Measurements from ENCODE around the gene NEUROD2. TPM values are rescaled to one million over a fixed set of nuclear protein-coding genes. Genes with fewer than 3 reads are reported as not detected.

NEUROD2 gene
- total RNA-seq, 2 donors from 2014 or later, result not detected

- no peaks in the 10 kb centered on the region for H3K9me3 ChIP-seq (ENCODE audit: control insufficient read depth, low read length)
- Mint-ChIP-seq H3K9me3 (no peaks in the 10 kb centered on the region), H3K27ac (no peak overlapping the region), H3K36me3 (ENCODE audit: low read depth) (no peaks in the 10 kb centered on the region), H3K4me1 (peaks cover 6% of the 10 kb centered on the region), H3K4me3 (no peak overlapping the region), H3K27me3 (ENCODE audit: insufficient read depth) (peaks cover 98% of the 10 kb centered on the region)
- TF ChIP-seq CTCF (conservative IDR thresholded peaks at IDR 0.05), result no peak
- no peak overlapping the region for H3K9ac ChIP-seq (ENCODE audit: extremely low read depth, low read length, poor library complexity, severe bottlenecking)
- H3K4me1 ChIP-seq (ENCODE audit: control insufficient read depth, insufficient read depth, low read length), result no peaks in the 10 kb centered on the region
- H3K4me3 ChIP-seq (ENCODE audit: low read length), result no peak overlapping the region
- H3K27ac ChIP-seq (ENCODE audit: low read depth, low read length), result no peak overlapping the region
- peak; percentile 69 for DNase-seq
- no peaks in the 10 kb centered on the region for H3K36me3 ChIP-seq (ENCODE audit: control insufficient read depth, insufficient read depth, low read length)
- peaks cover 100% of the 10 kb centered on the region for H3K27me3 ChIP-seq (ENCODE audit: control insufficient read depth, insufficient read depth, low read length, poor library complexity, severe bottlenecking)
- WGBS, 2 experiments (ENCODE audit: insufficient coverage in 1 of 2, insufficient read length in 1 of 2), result 6 to 13% methylated on average over 7 to 12 of the region's 12 CpGs
Observed at GRCh38 chr17:39601758-39602532, 5.8 kb downstream of the NEUROD2 start.

GRCh38 chr17:39600997-39601597, 6.6 kb downstream of the NEUROD2 start:
- H3K9me3 ChIP-seq (ENCODE audit: control insufficient read depth, low read length), result no peaks in the 10 kb centered on the region
- no peaks in the 10 kb centered on the region for H3K9me3 Mint-ChIP-seq
- H3K4me1 Mint-ChIP-seq, result peaks cover 7% of the 10 kb centered on the region
- DNase-seq, result peak; percentile 84
- no peaks in the 10 kb centered on the region for H3K36me3 ChIP-seq (ENCODE audit: control insufficient read depth, insufficient read depth, low read length)
- no peaks in the 10 kb centered on the region for H3K4me1 ChIP-seq (ENCODE audit: control insufficient read depth, insufficient read depth, low read length)
- no peak overlapping the region for H3K27ac ChIP-seq (ENCODE audit: low read depth, low read length)
- no peaks in the 10 kb centered on the region for H3K36me3 Mint-ChIP-seq (ENCODE audit: low read depth)
- 3 to 5% methylated on average over 3 to 20 of the region's 21 CpGs for WGBS, 2 experiments (ENCODE audit: insufficient coverage in 1 of 2, insufficient read length in 1 of 2)
- H3K4me3 ChIP-seq (ENCODE audit: low read length), result no peak overlapping the region
- H3K27ac Mint-ChIP-seq, result no peak overlapping the region
- TF ChIP-seq CTCF (conservative IDR thresholded peaks at IDR 0.05), result no peak
- H3K4me3 Mint-ChIP-seq, result no peak overlapping the region
- H3K27me3 Mint-ChIP-seq (ENCODE audit: insufficient read depth), result peaks cover 98% of the 10 kb centered on the region
- H3K9ac ChIP-seq (ENCODE audit: extremely low read depth, low read length, poor library complexity, severe bottlenecking), result no peak overlapping the region
- H3K27me3 ChIP-seq (ENCODE audit: control insufficient read depth, insufficient read depth, low read length, poor library complexity, severe bottlenecking), result peaks cover 100% of the 10 kb centered on the region

- Mint-ChIP-seq H3K36me3 (ENCODE audit: low read depth) (no peaks in the 10 kb centered on the region), H3K4me1 (peaks cover 7% of the 10 kb centered on the region), H3K4me3 (no peak overlapping the region), H3K27ac (no peak overlapping the region), H3K9me3 (no peaks in the 10 kb centered on the region), H3K27me3 (ENCODE audit: insufficient read depth) (peaks cover 99% of the 10 kb centered on the region)
- no peak for TF ChIP-seq CTCF (conservative IDR thresholded peaks at IDR 0.05)
- Histone ChIP-seq H3K27me3 (ENCODE audit: control insufficient read depth, insufficient read depth, low read length, poor library complexity, severe bottlenecking) (peaks cover 100% of the 10 kb centered on the region), H3K9me3 (ENCODE audit: control insufficient read depth, low read length) (no peaks in the 10 kb centered on the region), H3K36me3 (ENCODE audit: control insufficient read depth, insufficient read depth, low read length) (no peaks in the 10 kb centered on the region), H3K4me1 (ENCODE audit: control insufficient read depth, insufficient read depth, low read length) (no peaks in the 10 kb centered on the region), H3K9ac (ENCODE audit: extremely low read depth, low read length, poor library complexity, severe bottlenecking) (no peak overlapping the region), H3K4me3 (ENCODE audit: low read length) (no peak overlapping the region), H3K27ac (ENCODE audit: low read depth, low read length) (no peak overlapping the region)
- peak; percentile 59 for DNase-seq
- 3 to 5% methylated on average over 6 to 13 of the region's 13 CpGs for WGBS, 2 experiments (ENCODE audit: insufficient coverage in 1 of 2, insufficient read length in 1 of 2)
Observed at GRCh38 chr17:39600288-39600996, 7.3 kb downstream of the NEUROD2 start.

Data from endodermal cell (in vitro differentiated cells).